Stomach (tissue), 4 donors: Measurements from ENCODE around the gene SNRPD2.

Experiments used
- CTCF ChIP-seq, 7 experiments: fragments of 450-650 bp in 4 of 7; fragments of 200-600 bp in 3 of 7; sonication (generic) in 3 of 7; IDR thresholded peaks; one replicate each; pipeline ENCODE4 v1.5.1; 2016 to 2019; ENCODE audit warnings: antibody characterized with exemption in 7 of 7, control low read depth in 2 of 7, mild to moderate bottlenecking in 1 of 7
- POLR2A ChIP-seq, 4 donors: fragments of 450-650 bp; IDR thresholded peaks; one replicate each; pipeline ENCODE4 v1.6.1; 2016; ENCODE audit warnings: antibody characterized with exemption in 4 of 4, control low read depth in 2 of 4, mild to moderate bottlenecking in 1 of 4, moderate library complexity in 1 of 4

DNA sequence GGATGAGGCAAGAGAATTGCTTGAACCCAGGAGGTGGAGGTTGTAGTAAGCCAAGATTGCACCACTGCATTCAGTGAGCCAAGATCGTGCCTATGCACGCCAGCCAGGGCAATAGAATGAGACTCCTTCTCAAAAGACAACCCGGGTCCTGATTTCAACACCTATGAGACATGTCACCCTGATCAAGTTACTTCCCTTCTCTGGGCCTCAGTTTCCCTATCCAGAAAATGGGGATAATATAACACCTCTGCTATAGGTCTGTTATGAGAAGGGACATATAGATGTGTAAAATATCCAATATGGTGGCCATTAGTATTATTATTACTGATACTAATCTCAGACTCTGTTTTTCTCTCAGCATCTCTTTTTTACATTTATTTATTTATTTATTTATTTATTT, 36.7 kb downstream of the SNRPD2 start:
- TF ChIP-seq CTCF (IDR thresholded peaks at IDR 0.05): no peak
- no peak for TF ChIP-seq POLR2A (IDR thresholded peaks at IDR 0.05)
